Lung (tissue), 12 donors: ENCODE results near the gene COX4I1. TPM values are rescaled to one million over a fixed set of nuclear protein-coding genes. Genes with fewer than 3 reads are reported as not detected.
A peak's percentile ranks its signal among the peaks of the same experiment; 100 is the strongest.

Experiments used
- ATAC-seq: fragments of 200-7000 bp; cut with Tn5 transposase; one replicate; pipeline ENCODE4 v1.9.1; 2020; ENCODE audit warnings: moderate number of reproducible peaks; ENCODE audit not compliant: insufficient read depth, low FRiP score
- DNase-seq, 3 donors: peaks; one replicate each; pipeline ENCODE4 v3.0.0-alpha.2; 2013 to 2017
- H3K27ac ChIP-seq, 2 donors: one replicate each; pipeline ENCODE4 v1.5.1; 2013; ENCODE audit warnings: mild to moderate bottlenecking in 2 of 2, moderate library complexity in 2 of 2, control low read depth in 1 of 2, inconsistent platforms in 1 of 2, low read depth in 1 of 2, low read length in 1 of 2
- H3K27me3 ChIP-seq, 3 donors: one replicate each; pipeline ENCODE4 v1.5.1; 2013; ENCODE audit warnings: low read length in 2 of 3; ENCODE audit not compliant: control insufficient read depth in 3 of 3, insufficient read depth in 3 of 3
- H3K36me3 ChIP-seq, 4 donors: one replicate each; pipeline ENCODE4 v1.5.1; 2013; ENCODE audit warnings: low read length in 4 of 4, mild to moderate bottlenecking in 1 of 4, moderate library complexity in 1 of 4; ENCODE audit not compliant: control insufficient read depth in 4 of 4, insufficient read depth in 4 of 4
- H3K4me1 ChIP-seq, 5 donors: one replicate each; pipeline ENCODE4 v1.5.1; 2013; ENCODE audit warnings: low read length in 5 of 5, mild to moderate bottlenecking in 2 of 5, moderate library complexity in 1 of 5; ENCODE audit not compliant: control insufficient read depth in 5 of 5, insufficient read depth in 5 of 5
- H3K4me3 ChIP-seq: one replicate; pipeline ENCODE4 v1.5.1; 2013; ENCODE audit warnings: mild to moderate bottlenecking, control low read depth, moderate library complexity
- H3K9ac ChIP-seq, 2 donors: one replicate each; pipeline ENCODE4 v1.5.1; 2013; ENCODE audit warnings: low read length in 2 of 2, control low read depth in 1 of 2; ENCODE audit not compliant: insufficient read depth in 1 of 2
- H3K9me3 ChIP-seq, 4 donors: one replicate each; pipeline ENCODE4 v1.5.1; 2013; ENCODE audit warnings: low read length in 3 of 4, mild to moderate bottlenecking in 1 of 4, moderate library complexity in 1 of 4; ENCODE audit not compliant: control insufficient read depth in 4 of 4, insufficient read depth in 3 of 4
- WGBS, 2 donors: extraction: QIAGEN DNeasy Blood & Tissue Kit; methylation state at CpG; one replicate each; pipeline ENCODE4 v1.1.7; 2013; 5-methylcytosine and 5-hydroxymethylcytosine counted together
- polyA plus RNA-seq, 2 donors: library from polyadenylated mRNA; stranded (reverse); fragments of 200-250 nt; gene quantifications; one replicate each; pipeline ENCODE4 v1.2.1, GENCODE V29; 2013
- total RNA-seq, 2 donors: library from RNA; depleted of rRNA in 1 of 2; stranded (reverse); fragments of >200 nt in 1 of 2; gene quantifications; one replicate each; pipeline ENCODE4 v1.2.1, GENCODE V29; 2014 to 2021
- TF ChIP-seq, protein P1 (sequence below): IDR thresholded peaks from 2 replicates; pipeline ENCODE4 v1.5.1; 2012; ENCODE audit warnings: mild to moderate bottlenecking; ENCODE audit errors: control extremely low read depth, extremely low read depth
- donor health status: control.
- donor health status: control.
- donor health status: Bipolar disorder and iron deficiency.
- donor health status: healthy.
- donor health status: DM: yes; HTN: yes; CAD: no.

Gene COX4I1
- total and polyA plus RNA-seq, 4 donors: 243 to 1,291 (median 532) TPM

DNA sequence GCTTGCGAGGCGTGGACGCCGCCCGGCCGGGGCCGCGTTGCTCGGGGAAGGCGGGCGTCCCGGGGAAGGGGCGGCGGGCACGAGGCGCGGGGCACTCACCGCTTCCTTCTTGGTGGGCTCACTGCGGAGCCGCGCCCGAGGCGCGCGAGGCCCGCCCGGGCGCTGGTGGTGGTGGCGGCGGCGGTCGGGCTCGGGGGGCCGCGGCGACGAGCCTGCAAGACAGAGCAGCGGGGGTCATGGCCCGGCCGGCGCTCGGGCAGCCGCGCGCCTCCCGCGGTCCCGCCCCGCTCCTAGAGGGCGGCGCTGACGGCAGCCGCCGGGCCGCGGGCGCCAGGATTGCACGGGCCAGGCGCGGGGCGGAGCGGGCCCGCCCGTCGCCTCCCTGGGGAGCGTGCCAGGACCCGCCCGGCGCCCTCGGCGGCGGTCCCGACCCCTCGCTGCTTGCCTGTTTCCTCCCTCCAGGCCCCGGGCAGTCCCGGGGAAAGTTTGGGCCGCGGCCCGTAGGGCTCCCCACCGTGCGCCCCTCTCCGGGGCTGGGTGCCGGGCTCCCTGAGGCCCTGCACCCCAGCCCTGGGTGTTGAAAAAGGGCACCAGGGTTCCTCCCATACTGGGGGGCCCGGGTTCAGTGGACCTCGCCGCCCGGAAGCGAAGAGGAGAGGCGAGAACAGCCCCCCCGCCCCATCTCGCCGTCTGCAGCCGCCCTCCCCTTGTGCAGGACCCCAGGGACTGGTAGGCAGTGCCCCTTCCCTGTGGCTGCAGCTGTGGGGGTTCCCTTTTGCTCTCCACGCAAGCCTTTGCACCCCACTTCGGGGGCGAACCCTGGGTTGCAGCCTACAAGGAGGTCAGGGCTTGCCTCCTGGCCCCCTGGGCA, 48.4 kb upstream of the COX4I1 start, which contains the start of gene C16orf74:
Gene C16orf74 (minus strand): TSS at position 270 of the 871 bp plus-strand sequence. CDS start 15,879 bp downstream, outside the sequence.
- no peaks in the 10 kb centered on the region for H3K9me3 ChIP-seq
- no peak within 1 kb of the TSS for H3K27ac ChIP-seq
- H3K4me1 ChIP-seq: peaks cover 0 to 42% (median 14%) of the 10 kb centered on the region in 5 donors
- no peak within 1 kb of the TSS for H3K9ac ChIP-seq
- DNase-seq: peak; percentile 72 to 85 (median 79)
- TF ChIP-seq, protein P1, sequence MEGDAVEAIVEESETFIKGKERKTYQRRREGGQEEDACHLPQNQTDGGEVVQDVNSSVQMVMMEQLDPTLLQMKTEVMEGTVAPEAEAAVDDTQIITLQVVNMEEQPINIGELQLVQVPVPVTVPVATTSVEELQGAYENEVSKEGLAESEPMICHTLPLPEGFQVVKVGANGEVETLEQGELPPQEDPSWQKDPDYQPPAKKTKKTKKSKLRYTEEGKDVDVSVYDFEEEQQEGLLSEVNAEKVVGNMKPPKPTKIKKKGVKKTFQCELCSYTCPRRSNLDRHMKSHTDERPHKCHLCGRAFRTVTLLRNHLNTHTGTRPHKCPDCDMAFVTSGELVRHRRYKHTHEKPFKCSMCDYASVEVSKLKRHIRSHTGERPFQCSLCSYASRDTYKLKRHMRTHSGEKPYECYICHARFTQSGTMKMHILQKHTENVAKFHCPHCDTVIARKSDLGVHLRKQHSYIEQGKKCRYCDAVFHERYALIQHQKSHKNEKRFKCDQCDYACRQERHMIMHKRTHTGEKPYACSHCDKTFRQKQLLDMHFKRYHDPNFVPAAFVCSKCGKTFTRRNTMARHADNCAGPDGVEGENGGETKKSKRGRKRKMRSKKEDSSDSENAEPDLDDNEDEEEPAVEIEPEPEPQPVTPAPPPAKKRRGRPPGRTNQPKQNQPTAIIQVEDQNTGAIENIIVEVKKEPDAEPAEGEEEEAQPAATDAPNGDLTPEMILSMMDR: no peak
- peaks cover 0 to 3% (median 0%) of the 10 kb centered on the region in 4 donors for H3K36me3 ChIP-seq
- H3K4me3 ChIP-seq: peak within 1 kb of the TSS; percentile 23
- 6 to 11% methylated on average over 42 to 96 of the region's 96 CpGs for WGBS, 2 donors
- peak; percentile 58 for ATAC-seq
- peaks cover 0 to 3% (median 0%) of the 10 kb centered on the region in 3 donors for H3K27me3 ChIP-seq

DNA sequence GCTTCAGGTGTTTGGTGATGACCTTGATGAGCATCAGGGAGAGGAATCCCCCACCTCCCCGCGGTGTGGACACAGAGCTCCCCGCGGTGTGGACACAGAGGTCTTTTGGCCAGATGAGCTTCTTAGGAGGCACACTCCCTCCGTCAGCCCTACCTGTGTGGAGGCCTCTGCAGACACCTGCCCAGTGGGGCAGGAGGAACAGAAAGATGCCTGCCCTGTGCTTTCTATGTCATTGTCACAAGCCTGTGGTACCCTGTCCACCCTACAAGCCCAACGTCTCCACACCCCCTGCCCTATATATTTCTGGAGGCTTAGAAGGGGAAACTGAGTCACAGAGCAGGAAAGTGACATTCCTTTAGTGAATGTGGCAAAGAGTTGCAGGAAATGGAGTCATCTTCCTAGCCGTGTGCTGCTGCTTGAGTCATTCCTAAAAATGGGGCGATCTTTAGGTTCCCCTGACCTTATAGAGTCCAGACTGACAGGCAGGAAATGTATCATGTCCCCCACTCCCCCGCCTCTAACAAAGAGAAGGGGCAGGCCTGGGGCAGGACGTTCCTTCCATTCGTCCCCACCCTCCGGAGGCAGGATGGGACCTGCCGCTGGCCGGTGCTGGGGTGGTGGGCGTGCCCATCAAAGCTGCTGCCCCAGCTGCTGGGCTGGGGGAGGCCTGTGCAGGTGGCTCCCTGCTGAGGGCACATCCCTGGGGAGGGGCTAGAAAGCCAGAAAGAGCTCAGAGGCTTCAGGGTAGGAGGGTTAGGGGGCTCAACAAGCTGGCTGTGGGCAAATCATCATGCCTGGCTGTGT, 47.6 kb upstream of the COX4I1 start:
- H3K27me3 ChIP-seq: peaks cover 0 to 3% (median 0%) of the 10 kb centered on the region in 3 donors
- DNase-seq (peak in 1 of 3 donors; percentile 14), ATAC-seq (no peak)
- TF ChIP-seq, protein P1: no peak
- 53% methylated on average over 15 of the region's 15 CpGs for WGBS, 2 donors
- peaks cover 0 to 3% (median 0%) of the 10 kb centered on the region in 4 donors for H3K36me3 ChIP-seq
- H3K4me1 ChIP-seq: peaks cover 0 to 42% (median 14%) of the 10 kb centered on the region in 5 donors
- H3K27ac ChIP-seq: no peak overlapping the region
- no peak overlapping the region for H3K9ac ChIP-seq
- H3K9me3 ChIP-seq: no peaks in the 10 kb centered on the region
- no peak overlapping the region for H3K4me3 ChIP-seq

DNA sequence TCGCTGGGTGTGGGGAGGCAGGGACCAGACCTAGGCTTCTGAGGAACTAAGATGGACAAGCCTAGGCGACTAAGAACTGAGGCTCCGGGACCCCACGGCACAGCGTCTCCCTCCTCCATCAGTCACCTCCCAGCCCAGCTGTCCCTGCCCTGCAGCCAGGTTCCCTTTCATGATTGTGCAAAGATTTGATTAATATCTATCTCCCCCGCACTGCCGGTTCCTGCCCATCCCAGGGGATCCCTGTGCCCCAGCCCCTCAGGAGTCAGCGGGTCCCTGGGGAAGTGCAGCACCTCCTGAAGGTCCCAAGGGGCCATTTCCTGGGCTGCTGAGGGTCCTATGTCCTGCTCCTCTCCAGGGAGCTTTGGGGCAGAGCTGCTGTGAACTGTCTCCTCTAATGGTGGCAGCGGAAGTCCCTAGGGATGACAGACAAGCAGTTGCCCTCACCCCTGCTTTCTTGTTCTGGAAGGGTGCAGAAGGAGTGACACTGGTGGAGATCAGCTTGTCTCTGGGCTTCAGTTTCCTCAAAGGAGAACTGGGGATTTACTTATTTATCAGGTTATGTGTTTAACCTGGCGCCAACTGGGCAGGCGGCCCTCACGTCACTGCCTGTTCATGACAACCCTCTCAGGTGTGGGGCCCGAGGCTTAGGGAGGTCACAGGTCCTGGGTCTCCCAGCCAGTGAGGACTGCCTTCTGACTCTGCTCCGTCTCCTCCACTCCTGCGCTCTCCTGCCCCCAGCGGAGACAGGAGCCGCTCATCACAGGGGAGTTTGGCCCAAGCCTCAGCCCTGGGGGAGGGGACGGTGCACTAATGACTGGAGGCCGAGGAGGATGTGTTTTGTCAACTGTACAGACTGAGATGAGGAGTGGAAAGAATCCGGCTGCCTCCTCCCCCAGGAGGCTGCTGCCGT, 46.7 kb upstream of the COX4I1 start:
- ATAC-seq (no peak), DNase-seq (peak; percentile 80 to 82 (median 82))
- no peaks in the 10 kb centered on the region for H3K9me3 ChIP-seq
- H3K9ac ChIP-seq: no peak overlapping the region
- H3K4me3 ChIP-seq: no peak overlapping the region
- WGBS, 2 donors: 67 to 82% methylated on average over 21 of the region's 21 CpGs
- H3K27me3 ChIP-seq: peaks cover 0 to 3% (median 0%) of the 10 kb centered on the region in 3 donors
- TF ChIP-seq, protein P1: no peak
- no peak overlapping the region for H3K27ac ChIP-seq
- H3K4me1 ChIP-seq: peaks cover 0 to 42% (median 14%) of the 10 kb centered on the region in 5 donors
- no peaks in the 10 kb centered on the region for H3K36me3 ChIP-seq
